HG02981 (cell line): Measurements from ENCODE around the gene DOK7.
"Not testable (repeated sequence)": the region's sequence is repeated elsewhere in the genome, so short reads cannot be mapped to it uniquely, and the experiment has no call there.

Experiments used
- ATAC-seq: cut with Tn5 transposase; IDR thresholded peaks from one replicate; pipeline ENCODE4 v1.9.1; 2021; ENCODE audit warnings: mild to moderate bottlenecking, moderate library complexity; ENCODE audit not compliant: unreplicated experiment

The DOK7 gene

DNA sequence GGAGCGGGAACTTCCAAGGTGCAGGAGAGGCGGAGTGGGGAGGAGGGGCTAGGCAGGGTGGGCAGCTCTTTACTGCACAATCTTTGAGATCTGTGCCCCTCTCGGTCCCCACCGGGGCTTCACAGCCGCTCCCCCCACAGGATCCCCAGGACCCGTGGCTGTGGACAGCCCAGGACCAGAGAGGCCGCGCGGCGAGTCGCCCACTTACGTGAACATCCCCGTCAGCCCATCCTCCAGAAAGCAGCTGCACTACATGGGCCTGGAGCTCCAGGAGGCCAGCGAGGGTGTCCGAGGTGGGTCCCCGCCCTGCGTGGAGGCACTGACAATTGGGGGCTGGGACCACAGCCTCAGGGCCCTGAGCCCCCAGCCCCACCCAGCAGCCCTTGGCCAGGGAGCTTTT lies 37.0 kb downstream of the DOK7 start:
- ATAC-seq, result no peak

DNA sequence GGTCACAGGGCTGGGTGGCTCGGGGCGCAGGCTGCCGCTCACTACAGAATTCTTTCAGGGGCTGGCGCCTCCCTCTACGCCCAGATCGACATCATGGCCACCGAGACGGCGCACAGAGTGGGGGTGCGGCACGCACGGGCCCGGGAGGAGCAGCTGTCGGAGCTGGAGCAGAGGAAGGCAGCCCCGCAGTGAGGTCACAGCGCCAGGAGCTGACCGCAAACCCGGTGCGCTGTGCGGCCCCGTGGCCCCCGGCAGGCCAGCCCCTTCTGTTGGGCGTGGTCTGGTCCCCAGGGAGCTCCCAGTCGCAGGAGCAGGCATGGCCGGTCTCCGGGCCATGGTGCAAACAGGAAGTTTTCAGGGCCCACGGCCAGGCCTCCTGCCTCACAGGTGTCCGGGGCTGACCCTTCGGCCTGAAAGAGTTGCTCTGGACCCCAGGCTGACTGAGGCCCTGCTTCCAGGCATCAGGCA lies 37.6 kb downstream of the DOK7 start:
- ATAC-seq, result no peak

DNA sequence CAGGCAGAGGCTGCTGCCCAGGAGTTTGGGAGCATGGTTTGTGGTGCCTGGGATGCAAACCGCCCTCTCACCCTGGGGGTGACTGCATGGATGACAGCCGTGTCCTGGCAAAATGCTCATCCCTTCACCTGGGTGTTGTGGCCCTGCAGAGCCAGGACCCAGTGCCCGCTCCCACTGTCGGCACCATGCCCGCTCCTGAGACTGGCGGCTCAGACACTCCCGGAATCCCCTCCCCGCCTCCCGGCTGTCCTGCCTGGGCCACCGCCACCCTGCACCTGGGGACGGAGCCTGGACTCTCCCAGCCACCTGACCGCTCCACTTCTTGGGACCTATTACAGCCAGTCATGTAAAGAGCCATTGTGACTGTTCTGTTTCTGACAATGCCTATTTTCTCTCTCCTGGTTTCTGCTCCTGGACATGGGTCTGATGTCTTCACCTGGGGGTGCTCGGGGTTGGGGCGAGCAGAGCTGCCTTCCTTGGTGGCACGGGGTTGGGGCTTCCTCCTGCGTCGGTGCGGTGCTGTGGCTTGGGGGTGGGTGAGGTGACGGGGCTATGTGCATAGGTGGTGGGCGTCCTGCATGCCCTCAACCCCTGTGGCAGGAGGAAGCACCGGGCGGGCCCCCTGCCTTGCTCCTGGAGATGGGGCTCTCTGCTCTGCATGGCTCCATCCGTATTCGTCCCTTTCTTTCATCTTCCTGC lies 38.2 kb downstream of the DOK7 start:
- ATAC-seq, result no peak

DNA sequence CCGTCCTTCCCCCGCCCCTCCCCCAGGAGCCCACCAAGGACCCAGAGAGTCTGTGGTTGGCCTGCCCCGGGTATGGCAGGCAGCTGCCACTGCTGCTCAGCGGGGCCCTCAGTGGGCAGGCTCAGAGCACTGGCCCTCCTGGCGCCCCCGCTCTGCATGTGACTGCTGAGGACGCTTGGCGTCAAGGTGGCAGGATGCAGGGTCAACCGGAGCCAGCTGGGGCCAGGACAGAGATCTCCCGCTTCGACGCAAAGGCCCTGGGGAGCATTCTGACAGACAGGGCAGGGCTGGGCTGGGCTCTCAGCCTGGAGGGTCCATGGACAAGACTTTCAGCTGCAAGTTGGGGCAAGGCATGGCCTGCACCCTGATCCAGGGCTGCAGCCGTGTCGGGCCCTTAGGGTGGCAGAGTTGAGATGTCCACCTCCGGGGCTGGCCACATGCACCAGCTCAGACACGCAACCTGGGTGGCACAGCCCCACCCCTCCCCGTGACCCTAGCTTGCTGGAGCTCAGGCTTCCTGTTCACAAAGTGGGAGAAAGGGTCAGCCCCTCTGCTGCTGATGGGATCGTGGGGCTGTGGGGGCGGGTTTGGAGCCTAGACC lies 38.8 kb downstream of the DOK7 start:
- ATAC-seq, result no peak

DNA sequence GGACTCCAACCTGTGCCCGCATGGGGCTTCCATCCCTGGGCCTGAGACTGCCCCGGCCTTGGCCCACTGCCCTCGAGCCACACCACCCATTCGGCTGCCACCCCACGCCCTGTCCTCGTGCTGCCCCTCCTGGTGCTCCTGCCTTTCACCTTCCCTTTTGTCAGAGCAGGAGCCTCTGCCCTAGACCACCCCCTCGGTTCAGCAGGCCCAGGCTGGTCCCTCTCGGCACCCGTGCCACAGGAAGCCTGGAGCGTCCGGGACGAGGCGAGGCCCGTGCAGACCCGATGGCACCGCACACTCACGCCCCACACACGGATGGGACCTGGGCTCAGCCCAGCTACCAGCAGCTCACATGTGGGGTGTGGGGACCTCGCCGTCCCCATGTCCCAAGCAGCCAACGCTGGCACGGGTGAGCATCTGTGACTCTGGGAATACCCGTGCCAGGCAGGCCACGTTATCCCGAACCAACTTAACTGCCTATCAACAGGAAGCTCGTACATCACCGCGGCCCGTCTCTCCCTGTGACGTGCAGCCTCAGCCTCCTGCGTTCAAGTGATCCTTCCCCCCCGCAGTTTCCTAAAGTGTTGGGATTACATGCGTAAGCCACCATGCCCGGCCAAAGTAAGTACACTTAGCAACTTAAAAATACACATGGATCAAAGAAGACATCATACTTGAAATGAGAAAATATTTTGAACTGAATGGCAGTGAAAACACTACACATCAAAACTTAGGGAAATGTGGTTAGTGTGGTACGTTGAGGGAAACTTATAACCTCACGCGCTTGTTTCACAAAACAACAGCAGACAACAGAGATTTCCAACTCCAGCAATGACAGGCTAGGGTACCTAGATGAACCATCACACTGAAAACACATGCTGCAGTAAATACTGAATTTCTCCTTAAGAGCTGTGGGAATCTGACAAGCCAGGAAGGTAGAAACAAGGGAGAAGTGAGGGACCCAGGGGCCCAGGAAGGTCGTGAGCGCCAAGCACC lies 40.1 kb downstream of the DOK7 start:
- no peak for ATAC-seq

DNA sequence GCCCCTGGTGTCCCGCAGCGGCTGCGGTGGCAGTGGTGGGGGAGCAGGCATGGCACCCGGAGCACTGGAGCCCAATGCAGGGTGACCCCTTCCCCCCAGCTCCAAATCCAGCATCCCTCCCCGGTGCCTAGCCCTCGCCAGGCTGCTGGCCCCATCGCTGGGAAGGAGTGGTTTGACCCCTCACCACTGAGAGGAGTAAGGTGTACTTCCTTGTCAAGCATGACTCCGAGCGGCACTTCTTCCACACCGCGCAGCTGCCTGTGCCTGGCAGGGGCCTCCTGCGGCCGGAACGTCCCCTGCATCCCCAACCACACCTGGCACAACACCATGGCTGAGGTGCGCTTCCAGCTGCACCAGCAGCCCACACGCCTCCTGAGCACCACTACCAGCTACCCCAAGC lies 42.1 kb downstream of the DOK7 start:
- no peak for ATAC-seq

DNA sequence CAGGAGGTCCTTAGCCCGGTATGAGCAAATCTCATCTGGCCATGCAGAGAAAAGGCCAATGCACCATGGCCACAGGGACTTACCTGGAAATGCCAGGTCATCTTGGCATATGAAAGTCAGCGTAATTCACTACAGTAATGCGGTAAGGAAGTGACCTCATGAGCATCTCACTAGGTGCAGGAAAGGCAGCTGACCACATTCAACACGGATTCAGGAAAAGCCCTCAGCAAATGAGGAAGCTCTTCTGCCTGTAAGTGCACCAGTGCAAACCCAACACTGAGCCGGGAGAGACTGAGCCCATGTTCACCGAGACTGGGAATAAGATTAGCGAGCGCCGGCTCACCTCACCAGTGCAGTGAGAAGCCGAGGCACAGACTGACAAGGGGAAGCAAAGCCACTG lies 45.4 kb downstream of the DOK7 start:
- no peak for ATAC-seq

DNA sequence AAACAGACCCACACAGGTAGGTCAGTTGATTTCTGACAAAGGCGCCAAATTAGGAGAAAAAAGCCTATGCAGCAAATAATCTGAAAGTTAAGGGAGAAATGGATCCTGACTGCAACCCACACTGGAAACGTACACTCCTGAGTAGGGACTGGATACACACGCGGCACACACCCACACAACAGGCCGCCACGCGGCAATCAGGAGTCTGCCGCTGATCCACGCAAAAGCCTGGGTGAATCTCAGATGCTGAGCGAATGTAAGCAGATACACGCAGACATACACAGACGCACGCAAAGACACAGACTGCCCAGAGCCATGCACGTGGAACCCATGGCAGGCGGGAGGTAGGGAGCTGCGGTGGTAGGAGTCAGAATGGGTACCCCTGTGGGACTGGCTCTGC lies 47.4 kb downstream of the DOK7 start:
- no peak for ATAC-seq

DNA sequence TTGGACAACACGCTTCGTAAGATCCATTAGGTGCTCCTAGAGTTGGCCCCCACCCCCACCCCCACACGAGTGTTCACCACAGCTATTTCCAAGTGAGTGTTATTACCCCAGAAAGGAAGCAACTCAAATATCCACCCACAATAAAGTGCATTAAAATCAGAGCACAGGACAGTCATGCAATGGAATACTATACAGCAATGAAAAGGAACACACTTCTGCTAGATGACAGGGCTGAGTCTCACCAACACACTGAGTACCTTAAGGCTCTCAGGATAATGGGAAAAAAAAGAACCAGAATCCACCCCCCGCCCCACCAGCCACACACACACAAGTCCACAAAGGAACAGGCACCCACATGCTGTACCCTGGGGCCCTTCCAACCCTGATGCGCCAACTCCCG lies 48.1 kb downstream of the DOK7 start:
- no peak for ATAC-seq

DNA sequence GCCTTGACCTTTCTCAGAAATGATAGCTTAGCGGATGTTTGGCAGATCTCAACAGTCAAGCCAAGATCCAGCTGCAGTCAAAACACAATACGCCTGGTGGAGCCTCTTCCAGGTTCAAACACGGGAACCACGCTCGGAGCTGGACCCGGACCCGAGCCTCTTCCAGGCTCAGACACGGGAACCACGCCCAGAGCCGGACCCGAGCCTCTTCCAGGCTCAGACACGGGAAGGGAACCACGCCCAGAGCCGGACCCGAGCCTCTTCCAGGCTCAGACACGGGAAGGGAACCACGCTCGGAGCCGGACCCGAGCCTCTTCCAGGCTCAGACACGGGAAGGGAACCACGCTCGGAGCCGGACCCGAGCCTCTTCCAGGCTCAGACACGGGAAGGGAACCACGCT lies 48.5 kb downstream of the DOK7 start:
- ATAC-seq, result not testable (repeated sequence)

DNA sequence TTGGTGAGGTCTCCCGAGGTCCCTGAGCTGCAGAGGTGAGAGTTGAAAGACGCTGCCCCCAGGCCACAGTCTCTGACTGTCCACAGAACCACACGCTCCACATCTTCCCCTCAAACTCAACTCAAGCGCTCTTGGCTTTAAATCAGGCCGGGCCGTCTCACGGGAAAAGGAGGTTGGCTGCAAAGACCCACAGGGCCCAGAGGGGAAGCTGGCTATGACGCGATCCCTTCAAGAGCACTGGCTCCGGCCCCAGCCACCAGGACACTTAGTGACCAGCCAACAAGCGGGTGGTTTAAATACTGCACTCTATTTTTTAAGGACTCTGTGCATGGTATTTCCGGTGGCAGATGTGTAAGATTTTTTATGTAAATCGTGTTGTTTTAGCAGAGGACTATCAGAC lies 49.2 kb downstream of the DOK7 start:
- no peak for ATAC-seq

DNA sequence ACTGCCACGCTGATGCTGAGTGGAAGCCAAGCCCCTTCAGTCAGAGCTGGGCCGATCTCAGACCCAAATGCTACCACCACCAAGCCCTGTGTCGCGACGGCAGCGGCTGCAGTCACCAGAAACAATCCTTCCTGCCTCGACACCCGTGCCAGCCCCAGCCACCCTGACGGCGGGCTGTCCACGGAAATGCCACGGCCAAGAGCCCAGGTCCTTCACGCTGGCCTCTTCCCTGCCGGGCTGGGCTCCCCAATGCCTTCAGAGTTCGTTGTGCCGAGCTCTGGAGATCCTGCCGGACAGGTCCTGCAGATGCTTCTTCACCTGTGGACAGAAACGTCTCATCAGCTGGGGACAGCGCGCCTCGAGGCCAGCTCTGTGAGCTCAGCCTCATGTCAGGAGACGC lies 49.6 kb downstream of the DOK7 start:
- ATAC-seq, result no peak

DNA sequence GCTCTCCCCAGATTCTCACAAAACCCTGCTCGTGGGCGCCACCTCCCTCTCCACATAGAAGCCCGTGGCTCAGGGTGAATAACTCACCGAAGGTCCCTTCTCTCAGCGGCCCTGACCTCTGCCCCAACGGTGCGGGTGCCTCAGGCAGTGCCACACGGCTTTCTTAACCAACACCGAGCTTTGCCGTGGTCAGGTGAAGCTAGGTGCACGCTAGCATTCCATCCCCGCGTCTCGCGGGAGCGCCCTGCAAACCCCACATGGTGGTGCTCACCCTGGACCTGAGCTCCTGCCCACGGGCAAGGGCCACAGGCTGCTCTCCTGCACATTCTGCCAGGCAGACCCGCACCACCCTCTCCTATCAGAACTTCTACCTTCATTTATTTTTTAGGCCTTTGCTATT lies 50.7 kb downstream of the DOK7 start:
- ATAC-seq, result no peak

DNA sequence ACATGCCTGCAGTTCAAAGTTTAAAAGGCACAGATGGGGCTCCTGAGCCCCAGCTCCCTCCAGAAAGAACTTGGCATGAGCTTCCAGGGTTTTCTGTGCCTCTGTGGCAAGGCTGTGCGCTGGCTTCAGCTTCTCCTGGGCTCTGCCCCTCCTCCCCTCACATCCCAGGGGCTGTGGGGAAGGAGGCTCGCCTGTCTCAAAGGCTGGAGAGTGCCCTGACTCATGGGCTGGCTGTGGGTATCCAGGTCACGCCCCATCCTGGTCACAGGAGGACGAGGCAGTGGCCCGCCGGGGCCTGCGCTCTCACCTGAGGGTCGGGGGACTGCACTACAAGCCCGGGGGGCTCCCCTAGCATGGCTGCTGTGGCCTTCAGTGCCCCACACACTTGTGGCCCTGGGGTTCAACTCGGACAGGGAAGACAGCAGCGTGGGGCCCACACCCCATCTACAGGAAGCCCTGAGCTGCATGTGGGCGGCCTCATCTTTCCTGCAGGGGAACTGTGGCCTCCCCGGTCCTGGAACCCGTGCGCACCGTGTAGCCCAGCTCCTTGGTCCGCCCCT lies 51.2 kb downstream of the DOK7 start:
- no peak for ATAC-seq

DNA sequence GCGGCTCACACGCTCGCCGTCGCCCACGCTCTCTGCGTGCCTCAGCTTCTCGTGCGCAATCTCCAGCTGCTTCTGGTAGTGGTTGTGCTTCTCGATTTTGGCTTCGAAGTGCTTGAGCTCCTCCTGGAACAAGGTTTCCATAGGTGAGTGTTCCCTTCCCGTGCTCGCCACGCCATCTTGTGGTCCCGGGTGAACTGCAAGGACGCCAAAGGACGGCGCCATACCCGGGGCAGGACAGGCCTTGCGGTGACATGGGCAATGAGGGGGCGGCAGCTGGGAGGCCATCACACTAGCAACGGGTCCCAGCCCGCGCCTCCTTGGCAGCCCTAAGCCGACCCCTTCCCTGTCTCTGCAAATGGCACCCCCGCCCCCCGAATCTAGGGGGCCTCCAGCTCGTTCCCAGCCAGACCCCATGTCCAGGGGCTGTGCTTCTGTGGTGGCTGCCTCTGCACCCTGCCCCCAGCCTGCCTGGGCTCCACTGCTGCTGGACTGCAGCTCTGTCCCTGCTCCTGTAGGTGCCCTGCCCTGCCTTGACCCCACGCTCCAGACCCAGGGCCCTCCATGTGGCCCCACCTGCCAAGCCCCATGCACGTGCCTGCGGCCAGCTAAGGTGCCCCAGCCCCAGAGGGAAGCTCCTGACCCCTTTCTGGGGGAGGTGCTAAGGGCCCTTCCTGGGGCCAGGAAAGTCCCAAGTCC lies 51.8 kb downstream of the DOK7 start:
- ATAC-seq, result no peak

DNA sequence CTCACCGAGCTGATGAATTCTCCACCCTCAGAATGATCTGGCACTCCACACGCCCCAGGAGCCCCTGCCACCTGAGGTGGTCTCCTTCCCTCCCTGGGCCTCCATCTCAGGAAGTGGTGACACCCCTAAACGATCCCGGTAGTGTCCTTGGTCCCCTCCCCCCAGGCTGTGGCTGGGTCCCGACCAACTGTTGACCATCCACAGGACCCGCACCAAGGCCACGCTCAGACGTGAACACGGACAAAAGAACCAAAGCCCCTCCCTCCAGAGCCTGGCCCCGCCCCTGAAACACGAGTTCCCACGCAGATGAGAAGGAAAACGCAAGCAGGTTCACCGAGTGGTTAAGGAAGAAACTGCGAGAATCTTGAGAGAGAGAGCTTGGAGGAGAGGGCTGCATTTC lies 52.5 kb downstream of the DOK7 start:
- no peak for ATAC-seq

DNA sequence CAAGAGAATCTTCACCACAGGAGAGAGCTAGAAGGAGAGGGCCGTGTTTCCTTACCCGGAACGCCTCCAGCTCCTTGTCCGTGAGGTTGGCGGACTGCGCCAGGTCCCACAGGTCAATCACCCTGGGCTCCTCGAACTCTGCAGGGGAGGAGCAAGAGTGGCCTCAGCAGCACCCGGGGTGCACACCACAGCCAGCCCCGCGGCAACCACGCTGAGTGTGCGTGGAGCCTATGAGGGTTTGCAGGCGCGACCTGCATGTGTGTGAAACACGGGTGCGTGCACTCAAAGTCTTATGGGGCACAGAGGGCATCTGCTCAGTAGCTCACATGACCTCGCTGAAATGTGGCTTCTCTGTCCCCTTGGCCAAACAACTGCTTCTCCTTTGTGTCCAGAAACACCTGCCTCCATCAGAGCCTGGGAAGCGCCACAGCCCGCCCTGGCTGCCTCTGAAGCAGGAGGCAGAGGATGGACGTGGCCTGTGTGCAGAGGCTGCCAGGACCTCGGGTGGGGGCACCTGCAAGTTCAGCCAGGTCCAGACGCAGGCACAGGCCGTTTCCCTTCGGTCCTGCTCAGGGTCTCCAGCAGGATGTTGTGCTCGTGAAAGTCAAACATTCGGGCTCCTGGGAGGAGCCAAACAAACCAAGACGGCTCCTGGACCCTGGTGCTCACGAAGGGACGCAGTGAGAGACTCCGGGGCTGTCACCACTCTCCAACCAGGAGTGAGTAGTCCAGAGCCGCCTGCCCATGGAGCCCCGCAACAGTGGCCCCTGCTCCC lies 53.1 kb downstream of the DOK7 start:
- no peak for ATAC-seq

DNA sequence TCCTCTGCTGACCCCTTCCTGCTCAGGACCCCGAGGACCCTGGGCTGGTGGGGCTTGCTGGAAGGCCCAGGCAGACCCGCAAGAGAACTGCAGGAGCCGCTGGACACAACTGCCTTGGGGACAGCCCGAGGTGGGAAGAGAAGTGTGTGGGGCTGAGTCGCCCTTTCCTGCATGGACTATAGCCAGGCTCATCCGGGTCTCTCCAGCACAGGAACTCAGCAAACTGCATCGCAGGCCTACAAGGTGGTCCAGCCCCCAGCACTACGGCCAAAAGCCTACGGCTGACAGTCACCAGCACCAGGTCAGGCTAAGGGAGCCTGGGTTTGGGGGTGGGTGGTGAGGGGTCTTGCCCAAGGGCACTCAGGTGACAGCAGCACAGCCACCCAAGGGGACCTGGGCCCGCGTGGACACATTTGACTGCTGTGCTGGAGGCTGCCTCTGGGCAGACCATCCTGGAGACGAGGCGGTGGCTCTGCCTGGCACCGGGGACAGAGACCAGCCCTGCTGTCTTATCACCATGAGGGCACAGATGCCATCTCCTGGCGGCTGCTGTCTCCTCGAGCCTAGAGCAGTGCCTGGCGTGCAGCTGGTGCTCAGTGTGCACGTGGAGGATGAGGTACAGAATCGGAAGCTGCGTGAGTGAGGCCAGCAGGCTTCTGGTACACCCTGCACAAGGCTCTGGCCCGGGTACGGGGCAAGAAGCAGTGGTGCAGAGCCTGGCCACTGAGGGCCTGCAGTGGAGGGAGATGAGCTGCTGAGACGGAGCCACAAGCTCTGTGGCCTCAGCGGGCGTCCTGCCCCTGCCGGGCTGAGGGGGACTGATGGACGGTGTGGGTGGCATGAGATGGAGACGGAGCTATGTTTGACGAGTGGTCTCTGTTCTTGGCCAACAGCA lies 54.0 kb downstream of the DOK7 start:
- ATAC-seq, result no peak
